Measurements from ENCODE around the gene ARHGDIG.
"Not testable (repeated sequence)": the region's sequence is repeated elsewhere in the genome, so short reads cannot be mapped to it uniquely, and the experiment has no call there.

The ARHGDIG gene

DNA sequence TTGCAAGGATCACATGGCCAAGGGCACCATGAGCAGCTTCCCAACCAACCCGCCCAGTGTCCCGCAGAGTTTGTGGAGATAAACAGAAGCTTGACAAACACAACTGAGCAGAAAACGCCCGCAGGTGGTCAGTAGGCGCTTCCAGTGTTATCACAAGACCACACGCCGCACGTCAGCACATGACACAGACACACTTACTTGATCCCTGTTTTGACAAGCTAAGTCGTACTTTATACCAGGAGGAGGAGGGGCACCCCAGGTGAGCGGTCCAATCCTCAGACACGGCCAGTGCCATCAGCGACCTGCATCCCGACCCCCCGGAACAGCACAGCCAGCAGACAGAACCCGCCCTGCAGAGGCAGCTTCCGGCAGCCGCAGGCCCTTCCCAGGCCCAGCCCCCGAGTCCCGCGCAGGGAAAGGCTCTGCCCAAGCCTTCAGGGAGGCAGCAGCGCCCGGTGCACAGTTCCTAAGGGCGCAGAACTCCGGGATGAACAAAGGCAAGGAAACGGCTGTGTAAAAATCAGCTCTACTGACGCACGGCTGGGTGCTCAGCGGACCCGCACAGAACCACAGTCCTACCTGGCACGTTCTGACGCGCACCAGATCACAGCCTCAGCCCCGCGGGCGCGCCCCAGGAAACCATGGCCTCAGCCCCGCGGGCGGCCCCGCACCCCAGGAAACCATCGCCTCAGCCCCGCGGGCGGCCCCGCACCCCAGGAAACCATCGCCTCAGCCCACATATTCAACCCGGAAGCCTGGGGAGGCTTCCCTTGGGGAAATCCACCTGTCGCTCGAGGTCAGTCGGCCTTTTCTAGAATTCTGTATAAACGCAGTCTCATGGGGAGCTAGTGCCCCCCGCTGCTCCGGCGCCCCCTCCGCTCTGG, 44.3 kb downstream of the ARHGDIG start:
- DNase-seq (ENCODE audit: low read depth in 1 of 2, low spot score in 1 of 2): peak; percentile 28 to 41

GRCh38 chr16:325375-326145, 45.2 kb downstream of the ARHGDIG start:
- DNase-seq (ENCODE audit: low read depth in 1 of 2, low spot score in 1 of 2): no peak

GRCh38 chr16:330741-331140, 50.4 kb downstream of the ARHGDIG start:
- DNase-seq (ENCODE audit: low read depth in 1 of 2, low spot score in 1 of 2): no peak

- DNase-seq (ENCODE audit: low read depth in 1 of 2, low spot score in 1 of 2): not testable (repeated sequence)
These were observed 50.9 kb downstream of the ARHGDIG start for GRCh38 chr16:331181-331814.
